Trophoblast cell (in vitro differentiated cells and primary cell): ENCODE results near the gene CUBN.

Source experiments
- DNase-seq, 2 donors: peaks; one replicate each; pipeline ENCODE4 v3.0.0-alpha.2; 2016
- H2AFZ ChIP-seq: 2 replicates; pipeline ENCODE4 v1.6.1; 2013; ENCODE audit warnings: low read length, moderate library complexity, mild to moderate bottlenecking; ENCODE audit not compliant: insufficient read depth, poor library complexity
- H2AK5ac ChIP-seq: 2 replicates; pipeline ENCODE4 v1.6.1; 2013; ENCODE audit warnings: mild to moderate bottlenecking, low read length
- H2BK120ac ChIP-seq: 2 replicates; pipeline ENCODE4 v1.6.1; 2013; ENCODE audit warnings: low read length, mild to moderate bottlenecking, moderate library complexity; ENCODE audit not compliant: insufficient read depth, poor library complexity
- H2BK12ac ChIP-seq: 2 replicates; pipeline ENCODE4 v1.6.1; 2013; ENCODE audit warnings: mild to moderate bottlenecking, low read length, moderate library complexity
- H2BK5ac ChIP-seq: 2 replicates; pipeline ENCODE4 v1.6.1; 2013; ENCODE audit warnings: low read length, low read depth, moderate library complexity, mild to moderate bottlenecking; ENCODE audit not compliant: poor library complexity
- H3K14ac ChIP-seq: 2 replicates; pipeline ENCODE4 v1.6.1; 2013; ENCODE audit warnings: mild to moderate bottlenecking, low read length
- H3K18ac ChIP-seq: 2 replicates; pipeline ENCODE4 v1.6.1; 2013; ENCODE audit warnings: mild to moderate bottlenecking, low read length
- H3K23ac ChIP-seq: 2 replicates; pipeline ENCODE4 v1.6.1; 2013; ENCODE audit warnings: low read length
- H3K27ac ChIP-seq: 2 replicates; pipeline ENCODE4 v1.5.1; 2013; ENCODE audit warnings: low read depth, mild to moderate bottlenecking, inconsistent platforms, low read length, moderate library complexity
- H3K27me3 ChIP-seq: 2 replicates; pipeline ENCODE4 v1.6.1; 2013; ENCODE audit warnings: inconsistent platforms, mild to moderate bottlenecking, low read length, moderate library complexity; ENCODE audit not compliant: insufficient read depth
- H3K36me3 ChIP-seq, 2 experiments: 1 replicate in 1 of 2; 2 replicates in 1 of 2; pipeline ENCODE4 v1.6.1; 2013; ENCODE audit warnings: low read length in 2 of 2, mild to moderate bottlenecking in 2 of 2, moderate library complexity in 1 of 2; ENCODE audit not compliant: insufficient read depth in 2 of 2, control insufficient read depth in 1 of 2
- H3K4ac ChIP-seq: 2 replicates; pipeline ENCODE4 v1.6.1; 2013; ENCODE audit warnings: low read depth, mild to moderate bottlenecking, low read length, moderate library complexity
- H3K4me1 ChIP-seq, 2 experiments: 1 replicate in 1 of 2; 2 replicates in 1 of 2; pipeline ENCODE4 v1.6.1; 2013; ENCODE audit warnings: low read length in 2 of 2, mild to moderate bottlenecking in 2 of 2, moderate library complexity in 1 of 2; ENCODE audit not compliant: insufficient read depth in 2 of 2, control insufficient read depth in 1 of 2
- H3K4me2 ChIP-seq: 2 replicates; pipeline ENCODE4 v1.6.1; 2013; ENCODE audit warnings: inconsistent platforms, mild to moderate bottlenecking, low read length, moderate library complexity
- H3K4me3 ChIP-seq: 2 replicates; pipeline ENCODE4 v1.5.1; 2013; ENCODE audit warnings: mild to moderate bottlenecking, low read depth, low read length, inconsistent platforms
- H3K79me1 ChIP-seq: one replicate; pipeline ENCODE4 v1.6.1; 2013; ENCODE audit warnings: low read length
- H3K79me2 ChIP-seq: 2 replicates; pipeline ENCODE4 v1.6.1; 2013; ENCODE audit warnings: low read length, mild to moderate bottlenecking; ENCODE audit not compliant: control insufficient read depth, insufficient read depth, poor library complexity
- H3K9ac ChIP-seq: 2 replicates; pipeline ENCODE4 v1.6.1; 2013; ENCODE audit warnings: mild to moderate bottlenecking, low read length
- H3K9me3 ChIP-seq: 2 replicates; pipeline ENCODE4 v1.6.1; 2013; ENCODE audit warnings: low read depth, mild to moderate bottlenecking, control low read depth, inconsistent platforms, low read length; ENCODE audit not compliant: insufficient read depth
- H4K12ac ChIP-seq: 2 replicates; pipeline ENCODE4 v1.6.1; 2013; ENCODE audit warnings: low read depth, mild to moderate bottlenecking, low read length, moderate library complexity
- H4K8ac ChIP-seq: 2 replicates; pipeline ENCODE4 v1.6.1; 2013; ENCODE audit warnings: low read depth, mild to moderate bottlenecking, low read length, moderate library complexity
- H4K91ac ChIP-seq: one replicate; pipeline ENCODE4 v1.6.1; 2013; ENCODE audit warnings: low read depth, mild to moderate bottlenecking, low read length, moderate library complexity
- WGBS: extraction: QIAGEN DNeasy Blood & Tissue Kit; methylation state at CpG from one replicate; pipeline ENCODE4 v1.1.7; 2013; ENCODE audit warnings: missing lambda C conversion rate; ENCODE audit not compliant: insufficient read length, insufficient coverage; ENCODE audit errors: extremely low coverage; 5-methylcytosine and 5-hydroxymethylcytosine counted together

The CUBN gene

GRCh38 chr10:17074541-17074847 is 55.1 kb downstream of the CUBN start:
- no peaks in the 10 kb centered on the region for H3K27me3 ChIP-seq
- H3K4me3 ChIP-seq: no peak overlapping the region
- no peak overlapping the region for H3K4me2 ChIP-seq
- H2BK12ac ChIP-seq: no peak overlapping the region
- H3K4me1 ChIP-seq: no peaks in the 10 kb centered on the region
- no peak overlapping the region for H3K14ac ChIP-seq
- no peak overlapping the region for H4K12ac ChIP-seq
- no peak overlapping the region for H3K27ac ChIP-seq
- DNase-seq: peak in 1 of 2 donors; percentile 18
- no peaks in the 10 kb centered on the region for H3K36me3 ChIP-seq
- no peaks in the 10 kb centered on the region for H3K79me1 ChIP-seq
- no peak overlapping the region for H2AFZ ChIP-seq
- no peak overlapping the region for H2AK5ac ChIP-seq
- no peak overlapping the region for H4K8ac ChIP-seq
- H3K9ac ChIP-seq: no peak overlapping the region
- no peaks in the 10 kb centered on the region for H3K9me3 ChIP-seq
- H3K23ac ChIP-seq: no peak overlapping the region
- H3K18ac ChIP-seq: no peak overlapping the region
- H4K91ac ChIP-seq: no peak overlapping the region
- H2BK120ac ChIP-seq: no peak overlapping the region
- H3K79me2 ChIP-seq: no peaks in the 10 kb centered on the region
- H2BK5ac ChIP-seq: no peak overlapping the region
- no peak overlapping the region for H3K4ac ChIP-seq

- no peaks in the 10 kb centered on the region for H3K27me3 ChIP-seq
- H4K91ac ChIP-seq: no peak overlapping the region
- H2BK120ac ChIP-seq: no peak overlapping the region
- no peaks in the 10 kb centered on the region for H3K4me1 ChIP-seq
- no peak overlapping the region for H2BK12ac ChIP-seq
- H3K14ac ChIP-seq: no peak overlapping the region
- H3K4ac ChIP-seq: no peak overlapping the region
- H3K79me2 ChIP-seq: no peaks in the 10 kb centered on the region
- no peak overlapping the region for H4K12ac ChIP-seq
- H3K18ac ChIP-seq: no peak overlapping the region
- no peak overlapping the region for H2BK5ac ChIP-seq
- no peak overlapping the region for H4K8ac ChIP-seq
- no peak overlapping the region for H3K4me2 ChIP-seq
- H2AFZ ChIP-seq: no peak overlapping the region
- H3K36me3 ChIP-seq: no peaks in the 10 kb centered on the region
- H3K9ac ChIP-seq: no peak overlapping the region
- H3K4me3 ChIP-seq: no peak overlapping the region
- H3K23ac ChIP-seq: no peak overlapping the region
- H3K27ac ChIP-seq: no peak overlapping the region
- H2AK5ac ChIP-seq: no peak overlapping the region
- no peaks in the 10 kb centered on the region for H3K79me1 ChIP-seq
- no CpG with 5 or more reads among the region's 12 CpGs for WGBS
- H3K9me3 ChIP-seq: no peaks in the 10 kb centered on the region
- DNase-seq: no peak
These were observed 55.7 kb downstream of the CUBN start for GRCh38 chr10:17073725-17074540.

GRCh38 chr10:17068953-17069352 is 60.7 kb downstream of the CUBN start:
- no peak overlapping the region for H3K18ac ChIP-seq
- H3K79me1 ChIP-seq: peaks cover 4% of the 10 kb centered on the region

GRCh38 chr10:17067376-17068264 is 62.0 kb downstream of the CUBN start:
- H3K9me3 ChIP-seq: no peaks in the 10 kb centered on the region
- no peak for DNase-seq
- H2AFZ ChIP-seq: no peak overlapping the region
- H3K79me1 ChIP-seq: peaks cover 10% of the 10 kb centered on the region
- H3K4me2 ChIP-seq: no peak overlapping the region
- H3K27me3 ChIP-seq: no peaks in the 10 kb centered on the region
- H3K23ac ChIP-seq: no peak overlapping the region
- no peak overlapping the region for H4K8ac ChIP-seq
- no peak overlapping the region for H2BK5ac ChIP-seq
- WGBS: 100% methylated on average over 1 of the region's 9 CpGs
- H2AK5ac ChIP-seq: no peak overlapping the region
- H3K4me3 ChIP-seq: no peak overlapping the region
- H3K4me1 ChIP-seq: peaks cover 6 to 10% of the 10 kb centered on the region in 2 experiments
- no peaks in the 10 kb centered on the region for H3K79me2 ChIP-seq
- H3K4ac ChIP-seq: no peak overlapping the region
- no peak overlapping the region for H3K9ac ChIP-seq
- H2BK120ac ChIP-seq: no peak overlapping the region
- H2BK12ac ChIP-seq: no peak overlapping the region
- H3K18ac ChIP-seq: no peak overlapping the region
- H3K36me3 ChIP-seq: no peaks in the 10 kb centered on the region
- no peak overlapping the region for H3K27ac ChIP-seq
- no peak overlapping the region for H3K14ac ChIP-seq
- no peak overlapping the region for H4K12ac ChIP-seq
- no peak overlapping the region for H4K91ac ChIP-seq

More at GRCh38 chr10:17068953-17069352, 60.7 kb downstream of the CUBN start:
- no peak overlapping the region for H4K8ac ChIP-seq
- H4K12ac ChIP-seq: no peak overlapping the region
- no peak overlapping the region for H2AK5ac ChIP-seq
- no peaks in the 10 kb centered on the region for H3K27me3 ChIP-seq
- no peaks in the 10 kb centered on the region for H3K9me3 ChIP-seq
- H4K91ac ChIP-seq: no peak overlapping the region
- H3K4me2 ChIP-seq: no peak overlapping the region
- no peak overlapping the region for H2AFZ ChIP-seq
- H3K14ac ChIP-seq: no peak overlapping the region
- no CpG with 5 or more reads among the region's 2 CpGs for WGBS
- H3K9ac ChIP-seq: no peak overlapping the region
- no peak for DNase-seq
- H3K4me1 ChIP-seq: peaks cover 3 to 5% of the 10 kb centered on the region in 2 experiments
- H2BK5ac ChIP-seq: no peak overlapping the region
- H2BK12ac ChIP-seq: no peak overlapping the region
- no peak overlapping the region for H3K4ac ChIP-seq
- no peaks in the 10 kb centered on the region for H3K79me2 ChIP-seq
- no peak overlapping the region for H3K27ac ChIP-seq
- no peak overlapping the region for H3K4me3 ChIP-seq
- H3K23ac ChIP-seq: no peak overlapping the region
- no peaks in the 10 kb centered on the region for H3K36me3 ChIP-seq
- H2BK120ac ChIP-seq: no peak overlapping the region
